HepG2 (cell line): Measurements from ENCODE around the gene CRIM1. TPM values are rescaled to one million over a fixed set of nuclear protein-coding genes. Genes with fewer than 3 reads are reported as not detected.

Source experiments
- ATF3 ChIP-seq: sonication (generic); formaldehyde crosslinking; IDR thresholded peaks from 2 replicates; pipeline ENCODE4 v1.4.0; 2020; ENCODE audit warnings: missing genetic modification reagents
- ATF7-NPFF ChIP-seq: sonication (generic); formaldehyde crosslinking; IDR thresholded peaks from 2 replicates; pipeline ENCODE4 v1.8.1; 2023; ENCODE audit warnings: mild to moderate bottlenecking, low read depth, missing genetic modification reagents, moderate library complexity
- CEBPZ ChIP-seq: IDR thresholded peaks from 2 replicates; pipeline ENCODE4 v1.6.1; 2012; ENCODE audit warnings: low read length, improper control_type of control experiment
- CHD2 ChIP-seq: IDR thresholded peaks from 2 replicates; pipeline ENCODE4 v1.6.1; 2011; ENCODE audit warnings: low read depth, low read length, improper control_type of control experiment
- DNMT1 ChIP-seq: sonication (generic); formaldehyde crosslinking; IDR thresholded peaks from 2 replicates; pipeline ENCODE4 v1.5.1; 2020; ENCODE audit warnings: mild to moderate bottlenecking, missing genetic modification reagents
- GPBP1L1 ChIP-seq: sonication (generic); formaldehyde crosslinking; IDR thresholded peaks from 2 replicates; pipeline ENCODE4 v1.5.0; 2020; ENCODE audit warnings: mild to moderate bottlenecking, missing genetic modification reagents
- HMGXB3 ChIP-seq: sonication (generic); formaldehyde crosslinking; IDR thresholded peaks from 2 replicates; pipeline ENCODE4 v1.4.0; 2020; ENCODE audit warnings: missing genetic modification reagents, borderline replicate concordance
- HOXA7 ChIP-seq: sonication (generic); formaldehyde crosslinking; IDR thresholded peaks from 2 replicates; pipeline ENCODE4 v1.8.1; 2022; ENCODE audit warnings: mild to moderate bottlenecking, missing genetic modification reagents, moderate library complexity
- IKZF4 ChIP-seq: sonication (generic); formaldehyde crosslinking; IDR thresholded peaks from 2 replicates; pipeline ENCODE4 v1.5.1; 2020; ENCODE audit warnings: borderline replicate concordance, mild to moderate bottlenecking, low read depth, missing genetic modification reagents; ENCODE audit errors: not compliant biosample characterization
- POLR2AphosphoS2 ChIP-seq: IDR thresholded peaks from 2 replicates; pipeline ENCODE4 v1.6.1; 2011; ENCODE audit warnings: low read depth, low read length, improper control_type of control experiment
- ZBTB37 ChIP-seq: sonication (generic); formaldehyde crosslinking; IDR thresholded peaks from 2 replicates; pipeline ENCODE4 v1.4.0; 2020; ENCODE audit warnings: mild to moderate bottlenecking, missing genetic modification reagents
- ZFP41 ChIP-seq: sonication (generic); formaldehyde crosslinking; IDR thresholded peaks from 2 replicates; pipeline ENCODE4 v1.4.0; 2020; ENCODE audit warnings: mild to moderate bottlenecking, missing genetic modification reagents, borderline replicate concordance
- ZNF230 ChIP-seq: sonication (generic); formaldehyde crosslinking; IDR thresholded peaks from 2 replicates; pipeline ENCODE4 v1.4.0; 2020; ENCODE audit warnings: mild to moderate bottlenecking, missing genetic modification reagents
- ZNF24 ChIP-seq: fragments of 450-650 bp; IDR thresholded peaks from 2 replicates; pipeline ENCODE4 v1.6.1; 2017; ENCODE audit warnings: antibody characterized with exemption, mild to moderate bottlenecking
- ZNF326 ChIP-seq: sonication (generic); formaldehyde crosslinking; IDR thresholded peaks from 2 replicates; pipeline ENCODE4 v1.4.0; 2020; ENCODE audit warnings: missing genetic modification reagents, borderline replicate concordance
- ZNF33B ChIP-seq: sonication (generic); formaldehyde crosslinking; IDR thresholded peaks from 2 replicates; pipeline ENCODE4 v1.5.1; 2020; ENCODE audit warnings: mild to moderate bottlenecking, missing genetic modification reagents
- ZNF639 ChIP-seq: conservative IDR thresholded peaks from 2 replicates; pipeline ENCODE4 v1.6.1; 2018; ENCODE audit warnings: missing genetic modification reagents
- ZSCAN20 ChIP-seq: sonication (generic); formaldehyde crosslinking; IDR thresholded peaks from 2 replicates; pipeline ENCODE4 v1.4.0; 2020; ENCODE audit warnings: missing genetic modification reagents, mild to moderate bottlenecking, borderline replicate concordance
- polyA plus RNA-seq, 8 experiments: library from polyadenylated mRNA; depleted of rRNA in 3 of 8; stranded (reverse) in 7 of 8; unstranded in 1 of 8; fragments of >200 nt; fragmentation: Illumina TruSeq in 4 of 8; extraction: Trizol in 4 of 8; gene quantifications; 2 replicates each; pipeline versions ENCODE4 v1.2.1 to v1.2.3, GENCODE V29; 2011 to 2016; ENCODE audit warnings: low read depth in 4 of 8, missing spikeins in 1 of 8, mixed read lengths in 1 of 8; ENCODE audit not compliant: insufficient read depth in 1 of 8
- total RNA-seq, 5 experiments: library from RNA; depleted of rRNA; stranded (reverse); fragments of >200 nt; fragmentation: Illumina TruSeq; extraction: Trizol; gene quantifications; 2 replicates each; pipeline ENCODE4 v1.2.3, GENCODE V29; 2016; ENCODE audit warnings: low read depth in 1 of 5

CRIM1 gene
- total and polyA plus RNA-seq, 2 of the 13 experiments (the other 11 are each of a cell fraction or from before 2014, with no cell fraction given) = 39.1 to 69.9 TPM

GRCh38 chr2:36459725-36460137, 104.2 kb downstream of the CRIM1 start (continued):
- TF ChIP-seq HMGXB3 (CRISPR knock-in tag) (no peak), ZSCAN20 (no peak), ZNF639 (no peak), HOXA7 (no peak), POLR2AphosphoS2 (no peak), DNMT1 (CRISPR knock-in tag) (no peak), GPBP1L1 (CRISPR knock-in tag) (no peak), ZNF24 (no peak), ZBTB37 (CRISPR knock-in tag) (no peak), ZNF230 (CRISPR knock-in tag) (no peak), CEBPZ (no peak), ATF7-NPFF (no peak), CHD2 (no peak), ATF3 (CRISPR knock-in tag) (no peak), ZFP41 (CRISPR knock-in tag) (no peak), IKZF4 (CRISPR knock-in tag) (no peak), ZNF33B (CRISPR knock-in tag) (no peak), ZNF326 (no peak)
